ENCODE data around the gene CECR2.
"Not testable (repeated sequence)": the region's sequence is repeated elsewhere in the genome, so short reads cannot be mapped to it uniquely, and the experiment has no call there.

The CECR2 gene

GRCh38 chr22:17523925-17524324 is 154.7 kb downstream of the CECR2 start:
- no peak for DNase-seq

DNA sequence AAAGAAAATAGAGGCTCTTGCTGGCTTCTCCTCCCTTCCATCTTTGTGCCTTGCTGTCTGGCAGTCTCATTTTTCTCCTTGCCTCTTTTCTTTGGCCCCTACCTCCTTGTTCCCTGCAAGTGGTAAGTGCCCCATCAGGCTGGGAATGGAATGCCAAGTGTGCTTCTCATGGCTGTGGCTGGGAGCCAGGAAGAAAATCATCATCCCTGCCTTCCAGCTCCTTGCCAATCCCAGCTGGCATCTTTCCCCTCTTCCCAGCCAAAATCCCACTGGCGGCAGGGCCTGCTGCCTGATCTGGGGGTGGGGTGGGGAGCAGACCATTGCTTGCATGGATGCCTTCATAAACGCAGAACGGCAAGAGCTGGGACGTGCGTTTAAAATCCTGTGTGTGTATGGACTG is 167.0 kb downstream of the CECR2 start:
- no peak for DNase-seq

DNA sequence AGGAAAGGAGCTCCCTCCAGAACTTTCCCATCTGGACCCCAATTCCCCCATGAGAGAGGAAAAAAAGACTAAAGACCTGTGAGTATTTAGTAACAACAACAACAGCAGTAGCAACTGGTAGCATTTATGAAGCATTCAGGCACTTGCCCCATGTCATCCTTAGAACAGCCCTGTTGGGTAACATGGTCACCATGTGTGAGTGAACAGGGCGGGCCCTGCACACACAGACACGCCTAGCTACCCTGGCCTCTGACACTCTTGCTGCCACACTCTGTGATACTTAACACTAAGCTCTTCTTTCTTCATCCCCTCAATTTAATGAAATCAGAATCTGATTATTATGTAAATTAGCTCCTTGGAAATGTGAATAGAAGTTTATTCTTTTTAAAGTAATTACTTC is 167.9 kb downstream of the CECR2 start:
- no peak for DNase-seq

DNA sequence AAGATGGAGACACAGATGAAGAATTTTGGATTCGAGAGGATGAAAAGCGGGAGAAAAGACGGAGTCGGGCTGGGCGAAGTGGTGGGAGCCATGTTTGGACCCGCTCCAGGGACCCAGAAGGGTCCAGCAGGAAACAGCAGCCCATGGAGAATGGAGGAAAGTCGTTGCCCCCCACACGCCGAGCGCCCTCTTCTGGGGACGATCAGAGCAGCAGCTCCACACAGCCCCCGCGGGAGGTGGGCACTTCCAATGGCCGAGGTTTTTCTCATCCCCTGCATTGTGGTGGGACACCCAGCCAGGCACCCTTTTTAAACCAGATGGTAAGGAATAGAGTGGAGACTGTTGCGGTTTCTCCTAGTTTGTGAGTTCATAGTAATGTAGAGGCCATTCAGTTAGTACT is 171.2 kb downstream of the CECR2 start:
- no peak for DNase-seq

DNA sequence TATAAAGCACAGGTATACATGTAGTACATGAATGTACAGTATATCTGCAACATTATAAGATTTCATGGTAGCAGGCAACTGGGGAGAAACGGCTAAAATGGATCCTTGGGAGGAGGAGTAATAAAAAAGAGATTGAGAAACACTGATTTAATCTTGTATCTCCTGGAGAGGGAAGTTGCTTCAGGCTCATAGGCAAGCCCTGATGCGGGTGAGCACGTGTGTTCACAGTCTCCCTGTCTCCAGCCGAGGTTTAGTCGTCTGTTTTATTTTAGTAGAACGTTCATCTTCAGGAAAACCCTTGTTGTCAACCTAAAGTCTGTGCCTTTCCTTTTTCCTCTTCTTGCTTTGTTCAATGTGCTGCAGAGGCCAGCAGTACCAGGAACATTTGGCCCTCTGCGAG is 172.2 kb downstream of the CECR2 start:
- no peak for DNase-seq

GRCh38 chr22:17542452-17542851 is 173.2 kb downstream of the CECR2 start:
- no peak for DNase-seq

GRCh38 chr22:17548010-17548755 is 178.9 kb downstream of the CECR2 start:
- DNase-seq, result no peak

DNA sequence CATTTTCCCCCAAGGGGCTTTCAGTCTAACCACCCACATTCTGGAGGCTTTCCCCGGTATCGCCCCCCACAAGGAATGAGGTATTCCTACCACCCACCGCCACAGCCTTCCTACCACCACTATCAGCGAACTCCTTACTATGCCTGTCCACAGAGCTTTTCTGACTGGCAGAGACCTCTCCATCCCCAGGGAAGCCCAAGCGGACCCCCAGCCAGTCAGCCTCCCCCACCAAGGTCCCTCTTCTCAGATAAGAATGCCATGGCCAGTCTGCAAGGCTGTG is 179.4 kb downstream of the CECR2 start:
- DNase-seq, result no peak

GRCh38 chr22:17549183-17549582 is 179.9 kb downstream of the CECR2 start:
- DNase-seq, result no peak

DNA sequence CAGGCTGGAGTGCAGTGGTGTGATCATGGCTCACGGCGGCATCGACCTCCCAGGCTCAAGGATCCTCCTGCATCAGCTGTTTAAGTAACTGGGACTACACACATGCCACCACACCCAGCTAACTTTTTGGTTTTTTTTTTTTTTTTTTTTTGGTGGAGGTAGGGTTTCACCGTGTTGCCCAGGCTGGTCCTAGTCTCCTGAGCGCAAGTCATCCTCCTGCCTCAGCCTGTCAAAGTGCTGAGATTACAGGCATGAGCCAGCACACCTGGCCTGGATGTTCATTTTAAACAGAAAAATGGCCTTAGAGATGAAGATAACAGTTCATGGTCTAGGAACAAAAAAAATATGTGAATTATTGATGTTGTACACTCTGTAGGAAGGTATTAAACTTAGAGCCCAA is 180.4 kb downstream of the CECR2 start:
- no peak for DNase-seq

- no peak for DNase-seq
Observed at GRCh38 chr22:17552737-17553136, 183.5 kb downstream of the CECR2 start.

GRCh38 chr22:17554814-17555213 is 185.6 kb downstream of the CECR2 start:
- no peak for DNase-seq

DNA sequence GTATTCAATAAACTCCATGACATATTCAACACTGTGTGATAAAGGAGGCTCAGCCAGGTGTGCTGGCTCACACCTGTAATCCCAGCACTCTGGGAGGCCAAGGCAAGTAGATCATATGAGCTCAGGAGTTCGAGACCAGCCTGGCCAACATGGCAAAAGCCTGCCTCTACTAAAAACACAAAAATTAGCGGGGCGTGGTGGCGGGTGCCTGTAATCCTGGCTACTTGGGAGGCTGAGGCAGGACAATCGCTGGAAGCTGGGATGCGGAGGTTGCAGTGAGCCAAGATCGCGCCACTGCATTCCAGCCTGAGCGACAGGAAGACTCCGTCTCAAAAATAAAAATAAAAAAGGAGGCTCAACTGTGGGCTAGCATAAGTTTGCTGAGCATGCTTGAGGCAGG is 189.9 kb downstream of the CECR2 start:
- DNase-seq, result no peak

GRCh38 chr22:17562906-17563870 is 193.9 kb downstream of the CECR2 start, which contains the start of gene SLC25A18:
Gene SLC25A18 (plus strand): TSS chr22:17563498. CDS start chr22:17579945, 16,447 bp downstream.
- peak; percentile 7 for DNase-seq

DNA sequence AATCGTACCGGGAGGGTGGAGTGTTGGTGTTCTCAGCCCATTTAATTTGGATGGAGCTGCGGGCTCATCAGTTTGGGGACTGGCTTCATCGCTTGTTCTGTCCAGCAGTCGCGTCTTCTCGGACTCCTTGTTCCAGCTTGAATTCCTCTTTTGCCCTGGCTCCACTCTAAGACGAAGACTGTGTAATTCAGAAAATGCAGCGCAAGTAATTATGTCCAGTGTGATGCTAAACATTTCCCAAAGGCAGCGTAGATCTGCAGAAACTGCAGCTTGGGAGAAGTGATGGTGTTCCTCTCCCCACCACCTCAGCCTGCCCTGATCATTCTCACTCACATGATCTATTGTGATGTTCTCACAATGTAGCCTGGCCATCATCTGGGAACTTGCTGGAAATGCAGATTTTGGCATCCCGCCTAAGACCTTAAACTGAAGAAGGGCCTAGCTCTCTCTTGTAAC is 194.7 kb downstream of the CECR2 start:
- DNase-seq, result no peak

GRCh38 chr22:17566016-17566687 is 196.9 kb downstream of the CECR2 start:
- DNase-seq, result not testable (repeated sequence)

GRCh38 chr22:17566776-17567175 is 197.5 kb downstream of the CECR2 start:
- DNase-seq, result no peak

GRCh38 chr22:17569971-17570511 is 200.8 kb downstream of the CECR2 start:
- no peak for DNase-seq

- DNase-seq, result no peak
Observed at GRCh38 chr22:17570851-17571631, 201.8 kb downstream of the CECR2 start.

DNA sequence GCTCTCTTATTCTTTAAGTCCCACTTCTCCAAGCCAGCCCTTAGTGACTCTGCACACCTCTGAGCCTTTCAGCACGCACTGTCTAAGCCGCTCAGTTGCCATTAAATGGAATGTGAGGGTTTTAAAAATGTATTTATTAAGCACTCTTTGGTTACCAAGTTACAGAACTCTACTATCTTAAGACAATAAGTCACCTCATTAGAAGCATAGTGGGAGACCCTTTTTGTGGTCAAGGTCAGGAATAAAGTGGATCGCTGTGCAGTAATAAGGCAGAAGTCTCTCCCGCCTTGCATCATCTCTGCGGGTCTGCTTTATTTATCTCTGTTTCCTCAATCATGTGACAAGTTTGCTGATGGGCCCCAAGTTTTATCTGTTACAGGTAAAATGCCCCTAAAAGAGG is 205.9 kb downstream of the CECR2 start:
- DNase-seq, result no peak

GRCh38 chr22:17575681-17576080 is 206.4 kb downstream of the CECR2 start:
- no peak for DNase-seq

DNA sequence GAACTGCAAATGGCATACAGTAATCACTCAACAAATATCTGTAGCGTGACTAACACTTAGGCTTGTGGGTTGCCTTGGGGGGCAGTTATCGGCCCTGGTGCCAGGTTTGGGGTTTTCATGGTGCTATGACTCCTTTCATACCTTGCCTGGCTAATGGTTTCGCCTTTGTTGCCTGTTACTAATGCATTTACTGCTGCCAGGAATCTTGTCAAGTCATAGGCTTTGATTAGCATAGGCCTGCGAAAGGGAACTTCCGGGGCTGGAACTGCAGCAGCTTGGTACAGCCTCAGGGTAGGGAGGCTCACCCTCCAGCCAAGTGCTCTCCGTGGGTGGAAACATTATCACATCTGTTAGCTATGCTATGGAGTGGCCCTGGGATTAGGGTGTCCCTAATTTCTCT is 207.2 kb downstream of the CECR2 start:
- no peak for DNase-seq

Measured in GF-D8 (cell line).